H9 (cell line): ENCODE measurements around the gene FZD2. TPM values are rescaled to one million over a fixed set of nuclear protein-coding genes. Genes with fewer than 3 reads are reported as not detected.

Experiments
- DNase-seq: peaks from one replicate; pipeline ENCODE4 v3.0.0-alpha.2; 2017
- H2AFZ ChIP-seq: one replicate; pipeline ENCODE4 v1.6.1; 2013; ENCODE audit warnings: mild to moderate bottlenecking, low read length, control low read depth, moderate library complexity
- H2AK5ac ChIP-seq: 2 replicates; pipeline ENCODE4 v1.6.1; 2013; ENCODE audit warnings: low read length, control low read depth, mixed read lengths; ENCODE audit not compliant: insufficient read length
- H2BK120ac ChIP-seq: one replicate; pipeline ENCODE4 v1.6.1; 2013; ENCODE audit warnings: low read depth, mild to moderate bottlenecking, low read length, control low read depth, inconsistent platforms; ENCODE audit not compliant: poor library complexity, severe bottlenecking
- H2BK12ac ChIP-seq: 2 replicates; pipeline ENCODE4 v1.6.1; 2013; ENCODE audit warnings: low read length, control low read depth, mixed read lengths, low read depth; ENCODE audit not compliant: insufficient read length
- H2BK15ac ChIP-seq: 2 replicates; pipeline ENCODE4 v1.6.1; 2013; ENCODE audit warnings: low read depth, low read length, control low read depth
- H2BK20ac ChIP-seq: one replicate; pipeline ENCODE4 v1.6.1; 2013; ENCODE audit warnings: low read depth, mild to moderate bottlenecking, low read length, control low read depth, inconsistent platforms; ENCODE audit not compliant: poor library complexity, severe bottlenecking
- H2BK5ac ChIP-seq: 2 replicates; pipeline ENCODE4 v1.6.1; 2013; ENCODE audit warnings: low read length, control low read depth, mixed read lengths; ENCODE audit not compliant: insufficient read length
- H3K14ac ChIP-seq: 2 replicates; pipeline ENCODE4 v1.6.1; 2013; ENCODE audit warnings: low read length, control low read depth; ENCODE audit not compliant: insufficient read depth
- H3K18ac ChIP-seq: 2 replicates; pipeline ENCODE4 v1.6.1; 2013; ENCODE audit warnings: low read depth, mild to moderate bottlenecking, mixed read lengths, low read length, control low read depth; ENCODE audit not compliant: insufficient read length
- H3K23ac ChIP-seq: 2 replicates; pipeline ENCODE4 v1.6.1; 2013; ENCODE audit warnings: low read length, control low read depth, mixed read lengths, low read depth; ENCODE audit not compliant: insufficient read length
- H3K23me2 ChIP-seq: 2 replicates; pipeline ENCODE4 v1.6.1; 2013; ENCODE audit warnings: low read depth, mild to moderate bottlenecking, mixed read lengths, low read length, control low read depth; ENCODE audit not compliant: insufficient read length, poor library complexity, severe bottlenecking
- H3K27ac ChIP-seq: 2 replicates; pipeline ENCODE4 v1.5.1; 2013; ENCODE audit warnings: low read length, control low read depth, mixed read lengths, low read depth; ENCODE audit not compliant: insufficient read length
- H3K27me3 ChIP-seq: 2 replicates; pipeline ENCODE4 v1.6.1; 2013; ENCODE audit warnings: low read length, control low read depth, inconsistent platforms; ENCODE audit not compliant: insufficient read depth
- H3K4ac ChIP-seq: 2 replicates; pipeline ENCODE4 v1.6.1; 2013; ENCODE audit warnings: low read depth, mild to moderate bottlenecking, control low read depth, inconsistent platforms, low read length, moderate library complexity
- H3K4me1 ChIP-seq: 2 replicates; pipeline ENCODE4 v1.6.1; 2013; ENCODE audit warnings: low read length, control low read depth, inconsistent platforms; ENCODE audit not compliant: insufficient read depth
- H3K4me2 ChIP-seq: 2 replicates; pipeline ENCODE4 v1.6.1; 2013; ENCODE audit warnings: low read length, control low read depth, mixed read lengths; ENCODE audit not compliant: insufficient read length, insufficient read depth
- H3K56ac ChIP-seq: 2 replicates; pipeline ENCODE4 v1.6.1; 2013; ENCODE audit warnings: low read depth, mild to moderate bottlenecking, mixed read lengths, low read length, control low read depth; ENCODE audit not compliant: insufficient read length
- H3K79me1 ChIP-seq: 2 replicates; pipeline ENCODE4 v1.6.1; 2013; ENCODE audit warnings: low read depth, mild to moderate bottlenecking, moderate library complexity, low read length, control low read depth, inconsistent platforms; ENCODE audit not compliant: insufficient read depth, poor library complexity, severe bottlenecking
- H3K79me2 ChIP-seq: 2 replicates; pipeline ENCODE4 v1.6.1; 2013; ENCODE audit warnings: low read length, control low read depth, inconsistent platforms; ENCODE audit not compliant: insufficient read depth
- H3K9ac ChIP-seq: 2 replicates; pipeline ENCODE4 v1.6.1; 2013; ENCODE audit warnings: low read length, control low read depth, mixed read lengths; ENCODE audit not compliant: insufficient read length; ENCODE audit errors: extremely low read depth
- H3K9me3 ChIP-seq: one replicate; pipeline ENCODE4 v1.6.1; 2013; ENCODE audit warnings: low read depth, low read length, inconsistent platforms; ENCODE audit not compliant: control insufficient read depth
- H3T11ph ChIP-seq: one replicate; pipeline ENCODE4 v1.6.1; 2013; ENCODE audit warnings: mild to moderate bottlenecking, low read length, control low read depth, inconsistent platforms
- H4K20me1 ChIP-seq: one replicate; pipeline ENCODE4 v1.6.1; 2013; ENCODE audit not compliant: control insufficient read depth, insufficient read length, insufficient read depth
- H4K5ac ChIP-seq: 2 replicates; pipeline ENCODE4 v1.6.1; 2013; ENCODE audit warnings: low read depth, mild to moderate bottlenecking, mixed read lengths, low read length, control low read depth; ENCODE audit not compliant: insufficient read length
- H4K8ac ChIP-seq: replicated peaks from 2 replicates; pipeline ENCODE4 v1.6.1; 2013; ENCODE audit warnings: low read length, control low read depth, mixed read lengths, low read depth; ENCODE audit not compliant: insufficient read length
- H4K91ac ChIP-seq: 2 replicates; pipeline ENCODE4 v1.6.1; 2013; ENCODE audit warnings: low read depth, mild to moderate bottlenecking, moderate library complexity, mixed read lengths, low read length, control low read depth; ENCODE audit not compliant: insufficient read length
- H3K27ac Mint-ChIP-seq, 3 experiments: 2 replicates in 2 of 3; 3 replicates in 1 of 3; pipeline ENCODE4 v1.8.0; 2020 to 2021; ENCODE audit warnings: mixed read lengths in 3 of 3, mild to moderate bottlenecking in 1 of 3, moderate library complexity in 1 of 3
- H3K27me3 Mint-ChIP-seq: 2 replicates; pipeline ENCODE4 v1.8.0; 2021; ENCODE audit warnings: low read depth, mild to moderate bottlenecking, moderate library complexity, mixed read lengths
- H3K36me3 Mint-ChIP-seq, 3 experiments: 2 replicates in 2 of 3; 3 replicates in 1 of 3; pipeline ENCODE4 v1.8.0; 2020 to 2021; ENCODE audit warnings: low read depth in 3 of 3, mixed read lengths in 3 of 3; ENCODE audit not compliant: insufficient read depth in 1 of 3
- H3K4me1 Mint-ChIP-seq, 2 experiments: 2 replicates each; pipeline ENCODE4 v1.8.0; 2020; ENCODE audit warnings: mixed read lengths in 2 of 2
- H3K4me3 Mint-ChIP-seq, 2 experiments: 2 replicates in 1 of 2; 3 replicates in 1 of 2; pipeline ENCODE4 v1.8.0; 2020 to 2021; ENCODE audit warnings: mild to moderate bottlenecking in 2 of 2, mixed read lengths in 2 of 2, moderate library complexity in 1 of 2
- H3K9me3 Mint-ChIP-seq, 2 experiments: 2 replicates in 1 of 2; 3 replicates in 1 of 2; pipeline ENCODE4 v1.8.0; 2020; ENCODE audit warnings: mild to moderate bottlenecking in 2 of 2, mixed read lengths in 2 of 2, moderate library complexity in 1 of 2
- WGBS: extraction: QIAGEN DNeasy Blood & Tissue Kit; methylation state at CpG from one replicate; pipeline ENCODE4 v1.1.7; 2013; ENCODE audit warnings: missing lambda C conversion rate, low lambda C conversion rate, mixed read lengths; ENCODE audit not compliant: insufficient read length; ENCODE audit errors: extremely low coverage; 5-methylcytosine and 5-hydroxymethylcytosine counted together
- total RNA-seq: library from RNA; stranded (reverse); gene quantifications from 2 replicates; pipeline ENCODE4 v1.2.1, GENCODE V29; 2021
- TF ChIP-seq, protein P1 (sequence below): fragments of 200-600 bp; sonication (generic); conservative IDR thresholded peaks from 3 replicates; pipeline ENCODE4 v1.8.0; 2021; ENCODE audit warnings: antibody characterized with exemption, mild to moderate bottlenecking

Gene FZD2
- total RNA-seq, 1 experiment from 2014 or later: 18.2 TPM

DNA sequence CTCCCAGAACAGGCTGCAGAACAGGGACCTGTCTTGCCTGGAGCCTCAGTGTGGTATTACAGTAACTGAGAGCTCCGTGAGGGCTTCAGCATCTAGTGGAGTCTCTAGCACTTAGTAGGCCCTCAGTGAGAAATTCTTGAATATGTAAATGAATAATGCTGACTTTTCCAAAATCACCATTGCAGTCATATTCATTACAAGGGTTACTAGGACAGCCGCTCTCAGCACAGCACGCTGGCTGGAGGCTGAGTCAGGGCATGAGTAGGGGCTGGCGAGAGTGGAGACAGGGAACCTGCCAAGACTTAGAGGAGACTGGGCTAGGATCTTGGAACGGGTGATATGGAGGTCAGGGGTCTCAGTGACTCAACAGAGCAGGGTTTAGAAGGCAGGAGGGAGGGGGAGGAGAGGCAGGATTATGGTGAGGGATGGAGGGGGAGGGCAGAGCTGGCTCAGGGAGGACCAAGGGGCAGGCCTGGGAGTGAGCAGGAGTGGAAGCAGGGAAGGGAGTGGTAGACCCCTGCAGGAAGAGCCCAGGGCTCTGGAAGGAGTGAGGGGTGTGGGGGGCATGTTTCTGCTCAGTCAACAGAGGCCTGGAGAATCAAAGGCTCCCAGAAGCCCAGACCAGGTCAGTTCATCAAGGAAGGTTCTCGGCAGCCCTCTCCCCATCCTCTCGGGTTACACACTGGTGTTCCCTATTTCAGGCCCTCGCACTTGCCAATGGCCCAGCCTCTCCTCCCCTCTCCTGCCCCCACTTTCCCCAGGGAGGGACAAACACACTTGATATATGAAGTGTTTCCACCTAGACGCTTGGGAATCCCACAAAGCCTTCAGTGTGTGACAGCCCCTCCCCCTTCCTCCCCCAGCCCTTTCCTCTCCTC lies 42.3 kb downstream of the FZD2 start:
- Histone ChIP-seq H4K5ac (no peak overlapping the region), H2BK120ac (no peak overlapping the region), H4K91ac (no peak overlapping the region), H3K9me3 (no peaks in the 10 kb centered on the region), H3K9ac (no peak overlapping the region), H3K18ac (no peak overlapping the region), H2AFZ (no peak overlapping the region), H3K4me2 (no peak overlapping the region), H3K23ac (no peak overlapping the region), H3K23me2 (no peaks in the 10 kb centered on the region), H3T11ph (no peak overlapping the region), H4K20me1 (no peaks in the 10 kb centered on the region), H4K8ac (no peak overlapping the region), H2BK5ac (no peak overlapping the region), H3K4me1 (peaks cover 7% of the 10 kb centered on the region), H3K27me3 (no peaks in the 10 kb centered on the region), H3K4ac (no peak overlapping the region), H3K56ac (no peak overlapping the region), H3K14ac (no peak overlapping the region), H2AK5ac (no peak overlapping the region), H2BK15ac (no peak overlapping the region), H2BK12ac (no peak overlapping the region), H3K79me1 (no peaks in the 10 kb centered on the region), H3K27ac (no peak overlapping the region), H3K79me2 (no peaks in the 10 kb centered on the region), H2BK20ac (no peak overlapping the region)
- Mint-ChIP-seq H3K36me3 (no peaks in the 10 kb centered on the region), H3K4me1 (peaks cover 10 to 27% of the 10 kb centered on the region in 2 experiments), H3K9me3 (no peaks in the 10 kb centered on the region), H3K27ac (peak overlapping the region in 1 of 3 experiments; percentile 71; a peak in 2 of 7 replicates), H3K4me3 (peak overlapping the region in 1 of 2 experiments; percentile 48; a peak in 1 of 5 replicates), H3K27me3 (no peaks in the 10 kb centered on the region; the same call in 1 of the 2 replicates)
- DNase-seq: peak; percentile 59
- TF ChIP-seq, protein P1, sequence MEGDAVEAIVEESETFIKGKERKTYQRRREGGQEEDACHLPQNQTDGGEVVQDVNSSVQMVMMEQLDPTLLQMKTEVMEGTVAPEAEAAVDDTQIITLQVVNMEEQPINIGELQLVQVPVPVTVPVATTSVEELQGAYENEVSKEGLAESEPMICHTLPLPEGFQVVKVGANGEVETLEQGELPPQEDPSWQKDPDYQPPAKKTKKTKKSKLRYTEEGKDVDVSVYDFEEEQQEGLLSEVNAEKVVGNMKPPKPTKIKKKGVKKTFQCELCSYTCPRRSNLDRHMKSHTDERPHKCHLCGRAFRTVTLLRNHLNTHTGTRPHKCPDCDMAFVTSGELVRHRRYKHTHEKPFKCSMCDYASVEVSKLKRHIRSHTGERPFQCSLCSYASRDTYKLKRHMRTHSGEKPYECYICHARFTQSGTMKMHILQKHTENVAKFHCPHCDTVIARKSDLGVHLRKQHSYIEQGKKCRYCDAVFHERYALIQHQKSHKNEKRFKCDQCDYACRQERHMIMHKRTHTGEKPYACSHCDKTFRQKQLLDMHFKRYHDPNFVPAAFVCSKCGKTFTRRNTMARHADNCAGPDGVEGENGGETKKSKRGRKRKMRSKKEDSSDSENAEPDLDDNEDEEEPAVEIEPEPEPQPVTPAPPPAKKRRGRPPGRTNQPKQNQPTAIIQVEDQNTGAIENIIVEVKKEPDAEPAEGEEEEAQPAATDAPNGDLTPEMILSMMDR: no peak
- WGBS: no CpG with 5 or more reads among the region's 9 CpGs
